NT2/D1 (cell line): ENCODE measurements around the gene CDYL2.

Source experiments
- SUZ12 ChIP-seq: IDR thresholded peaks from 2 replicates; pipeline ENCODE4 v1.6.1; 2011; ENCODE audit not compliant: insufficient read length, insufficient read depth; ENCODE audit errors: extremely low read depth
- YY1 ChIP-seq: IDR thresholded peaks from 2 replicates; pipeline ENCODE4 v1.6.1; 2011; ENCODE audit not compliant: insufficient read length, insufficient read depth
- ZNF274 ChIP-seq: IDR thresholded peaks from 2 replicates; pipeline ENCODE4 v1.6.1; 2011; ENCODE audit warnings: mild to moderate bottlenecking, low read depth, low read length

- TF ChIP-seq ZNF274 (no peak), SUZ12 (no peak), YY1 (no peak)
These were observed 25.7 kb downstream of the CDYL2 start for GRCh38 chr16:80778703-80779102.
